Natural killer cell (primary cell): Measurements from ENCODE around the gene PRRX2. TPM values are rescaled to one million over a fixed set of nuclear protein-coding genes. Genes with fewer than 3 reads are reported as not detected.

Experiments
- ATAC-seq, 3 donors: fragments of 150-1000 bp in 2 of 3; fragments of 200-7000 bp in 1 of 3; cut with Tn5 transposase; 1 replicate in 1 of 3; 2 replicates in 2 of 3; pipeline ENCODE4 v1.10.0; 2021; ENCODE audit warnings: mild to moderate bottlenecking in 2 of 3, moderate library complexity in 2 of 3
- DNase-seq, 2 donors: peaks; one replicate each; pipeline versions ENCODE4 v3.0.0 to v3.0.0-alpha.2; 2013 to 2021; ENCODE audit warnings: mixed read lengths in 1 of 2
- H3K27ac ChIP-seq: one replicate; pipeline ENCODE4 v1.5.1; 2013; ENCODE audit warnings: mild to moderate bottlenecking, low read length
- H3K27me3 ChIP-seq: one replicate; pipeline ENCODE4 v1.6.1; 2013; ENCODE audit warnings: low read length; ENCODE audit not compliant: control insufficient read depth, insufficient read depth
- H3K36me3 ChIP-seq: one replicate; pipeline ENCODE4 v1.6.1; 2013; ENCODE audit warnings: low read length; ENCODE audit not compliant: control insufficient read depth, insufficient read depth
- H3K4me1 ChIP-seq: one replicate; pipeline ENCODE4 v1.6.1; 2013; ENCODE audit warnings: low read length; ENCODE audit not compliant: control insufficient read depth, insufficient read depth
- H3K4me3 ChIP-seq: one replicate; pipeline ENCODE4 v1.5.1; 2013; ENCODE audit warnings: low read length
- H3K9me3 ChIP-seq: one replicate; pipeline ENCODE4 v1.6.1; 2013; ENCODE audit warnings: low read length; ENCODE audit not compliant: control insufficient read depth, insufficient read depth
- H3K27ac Mint-ChIP-seq, 2 donors: one replicate each; pipeline ENCODE4 v1.8.0; 2022; ENCODE audit warnings: mild to moderate bottlenecking in 2 of 2, mixed read lengths in 2 of 2, moderate library complexity in 1 of 2
- H3K27me3 Mint-ChIP-seq, 2 donors: one replicate each; pipeline ENCODE4 v1.8.0; 2022; ENCODE audit warnings: low read depth in 2 of 2, mixed read lengths in 2 of 2
- H3K36me3 Mint-ChIP-seq: one replicate; pipeline ENCODE4 v1.8.0; 2022; ENCODE audit warnings: mixed read lengths
- H3K4me1 Mint-ChIP-seq, 2 donors: one replicate each; pipeline ENCODE4 v1.8.0; 2022; ENCODE audit warnings: mixed read lengths in 2 of 2
- H3K4me3 Mint-ChIP-seq: one replicate; pipeline ENCODE4 v1.8.0; 2022; ENCODE audit warnings: mild to moderate bottlenecking, moderate library complexity, mixed read lengths
- H3K9me3 Mint-ChIP-seq, 2 donors: one replicate each; pipeline ENCODE4 v1.8.0; 2022; ENCODE audit warnings: mixed read lengths in 2 of 2
- WGBS: methylation state at CpG from one replicate; pipeline ENCODE4 v1.1.7; 2013; ENCODE audit warnings: missing lambda C conversion rate; ENCODE audit not compliant: insufficient coverage; 5-methylcytosine and 5-hydroxymethylcytosine counted together
- intact Hi-C: fragments of 100-400 bp; cut with micrococcal nuclease; formaldehyde crosslinking; loops from one replicate; pipeline ENCODE4 v1.14.2; 2022
- total RNA-seq, 4 donors: library from RNA; stranded (reverse); fragments of 120-200 nt in 1 of 4; gene quantifications; one replicate each; pipeline versions ENCODE4 v1.2.3 to v1.2.4, GENCODE V29; 2013 to 2022
- TF ChIP-seq, protein P1 (sequence below): fragments of 200-600 bp; IDR thresholded peaks from one replicate; pipeline ENCODE4 v1.8.0; 2022; ENCODE audit warnings: antibody characterized with exemption

Gene PRRX2
- total RNA-seq, 3 donors from 2014 or later (not counting 1 experiment from before 2014, with no cell fraction given) = not detected

DNA sequence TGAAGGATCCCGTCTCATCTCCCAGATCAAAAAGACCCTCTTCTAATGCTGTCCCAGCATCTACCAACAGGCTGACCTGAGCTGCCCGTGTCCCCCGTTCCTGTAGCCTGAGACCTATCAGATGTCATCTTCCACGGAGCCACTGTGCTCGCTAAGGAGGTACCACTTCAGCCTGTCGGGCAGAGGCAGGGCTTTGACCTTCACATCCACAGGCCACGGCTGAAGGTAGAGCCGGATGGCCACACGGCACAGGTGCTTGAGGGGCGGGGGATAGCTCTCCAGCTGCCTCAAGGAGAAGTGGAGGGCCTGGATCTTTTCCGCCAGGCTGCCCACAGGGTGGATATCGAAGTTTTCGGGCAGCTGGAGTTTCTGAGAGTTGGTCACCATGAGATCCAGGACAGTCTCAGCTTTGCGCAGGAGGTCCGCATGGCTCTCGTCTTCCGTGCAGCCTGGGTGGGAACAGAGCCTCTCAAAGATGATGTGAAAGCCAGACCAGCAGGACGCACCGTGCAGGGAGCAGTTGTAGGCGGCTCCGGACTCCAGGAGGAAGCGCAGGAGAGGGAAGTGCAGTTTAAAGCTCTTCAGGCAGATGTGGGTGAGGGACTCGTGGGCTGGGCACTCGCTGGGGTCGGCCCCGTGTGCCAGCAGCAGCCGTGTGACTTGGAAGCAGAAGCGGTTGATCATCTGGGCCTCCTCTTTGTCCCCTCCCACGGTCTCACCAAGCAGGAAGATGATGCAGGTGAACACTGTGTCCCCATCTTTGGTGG, 27.6 kb upstream of the PRRX2 start:
- Histone ChIP-seq H3K27ac (no peak overlapping the region), H3K36me3 (peaks cover 50% of the 10 kb centered on the region)

DNA sequence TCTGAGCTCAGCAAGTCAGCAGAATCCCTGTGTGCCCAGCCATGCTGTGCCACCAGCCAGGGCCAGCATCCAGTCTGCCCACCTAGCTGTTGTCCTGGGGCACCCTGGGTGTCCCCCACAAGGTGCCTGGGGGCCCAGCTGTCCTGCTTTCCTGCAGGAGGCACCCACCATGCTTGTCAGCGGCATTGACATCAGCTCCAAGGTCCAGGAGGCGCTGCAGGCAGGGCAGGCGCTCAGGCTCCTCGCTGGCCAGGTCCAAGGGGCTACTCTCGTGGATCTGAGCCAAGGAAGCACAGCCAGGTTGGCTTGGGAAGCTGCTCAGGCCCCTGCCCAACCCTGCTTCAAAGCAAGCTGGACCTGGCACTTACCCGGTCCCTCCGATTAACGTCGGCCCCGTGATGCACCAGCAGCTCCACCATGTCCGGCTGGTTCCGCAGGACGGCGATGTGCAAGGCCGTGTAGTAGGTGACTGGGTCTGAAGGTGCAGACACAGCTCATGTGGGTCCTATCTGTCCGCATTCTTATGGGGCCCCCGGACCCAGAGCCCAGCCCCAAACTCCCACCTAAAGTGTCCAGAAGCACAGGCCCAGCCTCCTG, 26.3 kb upstream of the PRRX2 start:
- Mint-ChIP-seq H3K9me3 (no peaks in the 10 kb centered on the region), H3K27ac (no peak overlapping the region), H3K36me3 (no peaks in the 10 kb centered on the region), H3K4me3 (no peak overlapping the region), H3K4me1 (peaks cover 6 to 37% of the 10 kb centered on the region in 2 donors), H3K27me3 (no peaks in the 10 kb centered on the region)
- Histone ChIP-seq H3K4me1 (peaks cover 23% of the 10 kb centered on the region), H3K4me3 (no peak overlapping the region), H3K9me3 (no peaks in the 10 kb centered on the region), H3K36me3 (peaks cover 38% of the 10 kb centered on the region), H3K27ac (no peak overlapping the region), H3K27me3 (no peaks in the 10 kb centered on the region)
- no peak for DNase-seq
- ATAC-seq = no peak
- intact Hi-C loops = no loop called here
- TF ChIP-seq, protein P1, sequence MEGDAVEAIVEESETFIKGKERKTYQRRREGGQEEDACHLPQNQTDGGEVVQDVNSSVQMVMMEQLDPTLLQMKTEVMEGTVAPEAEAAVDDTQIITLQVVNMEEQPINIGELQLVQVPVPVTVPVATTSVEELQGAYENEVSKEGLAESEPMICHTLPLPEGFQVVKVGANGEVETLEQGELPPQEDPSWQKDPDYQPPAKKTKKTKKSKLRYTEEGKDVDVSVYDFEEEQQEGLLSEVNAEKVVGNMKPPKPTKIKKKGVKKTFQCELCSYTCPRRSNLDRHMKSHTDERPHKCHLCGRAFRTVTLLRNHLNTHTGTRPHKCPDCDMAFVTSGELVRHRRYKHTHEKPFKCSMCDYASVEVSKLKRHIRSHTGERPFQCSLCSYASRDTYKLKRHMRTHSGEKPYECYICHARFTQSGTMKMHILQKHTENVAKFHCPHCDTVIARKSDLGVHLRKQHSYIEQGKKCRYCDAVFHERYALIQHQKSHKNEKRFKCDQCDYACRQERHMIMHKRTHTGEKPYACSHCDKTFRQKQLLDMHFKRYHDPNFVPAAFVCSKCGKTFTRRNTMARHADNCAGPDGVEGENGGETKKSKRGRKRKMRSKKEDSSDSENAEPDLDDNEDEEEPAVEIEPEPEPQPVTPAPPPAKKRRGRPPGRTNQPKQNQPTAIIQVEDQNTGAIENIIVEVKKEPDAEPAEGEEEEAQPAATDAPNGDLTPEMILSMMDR = no peak
- WGBS = 96% methylated on average over 17 of the region's 17 CpGs

More for the DNA sequence above, 27.6 kb upstream of the PRRX2 start:
- no peaks in the 10 kb centered on the region for H3K27me3 Mint-ChIP-seq
- H3K27me3 ChIP-seq = no peaks in the 10 kb centered on the region
- ATAC-seq (no peak), DNase-seq (peak in 1 of 2 donors; percentile 6)
- WGBS = 90% methylated on average over 29 of the region's 29 CpGs
- H3K36me3 Mint-ChIP-seq = no peaks in the 10 kb centered on the region
- no peaks in the 10 kb centered on the region for H3K9me3 Mint-ChIP-seq
- H3K4me1 Mint-ChIP-seq = peaks cover 6 to 37% of the 10 kb centered on the region in 2 donors
- H3K9me3 ChIP-seq = no peaks in the 10 kb centered on the region
- intact Hi-C loops = no loop called here
- peak overlapping the region in 1 of 2 donors; percentile 55 for H3K27ac Mint-ChIP-seq
- no peak overlapping the region for H3K4me3 ChIP-seq
- TF ChIP-seq, protein P1 = no peak
- peaks cover 23% of the 10 kb centered on the region for H3K4me1 ChIP-seq
- H3K4me3 Mint-ChIP-seq = peak overlapping the region; percentile 61

DNA sequence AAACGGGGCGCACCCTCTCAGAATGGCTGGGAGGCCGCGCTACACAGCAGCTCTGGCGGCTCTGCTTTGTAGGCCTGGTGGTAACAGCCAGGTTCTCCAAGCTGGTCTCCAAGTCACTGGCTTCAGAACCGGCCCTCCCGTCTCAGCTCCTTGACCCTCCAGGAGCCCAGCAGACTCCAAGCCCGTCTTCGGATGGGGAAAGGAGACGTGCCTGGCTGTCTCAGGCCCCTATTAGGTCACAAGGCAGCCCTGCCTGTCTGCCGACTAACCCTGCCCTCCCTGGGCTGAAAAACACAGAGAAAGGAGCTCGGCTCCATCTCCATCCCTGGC, 25.7 kb upstream of the PRRX2 start:
- intact Hi-C loops = no loop called here
- Mint-ChIP-seq H3K4me1 (peaks cover 6 to 37% of the 10 kb centered on the region in 2 donors), H3K36me3 (no peaks in the 10 kb centered on the region), H3K4me3 (peak overlapping the region; percentile 85), H3K9me3 (no peaks in the 10 kb centered on the region), H3K27me3 (no peaks in the 10 kb centered on the region), H3K27ac (no peak overlapping the region)
- Histone ChIP-seq H3K36me3 (peaks cover 35% of the 10 kb centered on the region), H3K9me3 (no peaks in the 10 kb centered on the region), H3K4me3 (no peak overlapping the region), H3K4me1 (peaks cover 23% of the 10 kb centered on the region), H3K27me3 (no peaks in the 10 kb centered on the region), H3K27ac (no peak overlapping the region)
- WGBS = 89% methylated on average over 12 of the region's 12 CpGs
- TF ChIP-seq, protein P1 = no peak
- ATAC-seq = no peak
- DNase-seq = no peak
